ENCODE results near the gene LPIN2.

Gene LPIN2

GRCh38 chr18:2979871-2980790 is 32.8 kb downstream of the LPIN2 start:
- peak; percentile 40 for DNase-seq

GRCh38 chr18:2979129-2979528 is 33.8 kb downstream of the LPIN2 start:
- DNase-seq = no peak

- no peak for DNase-seq
These were observed 34.3 kb downstream of the LPIN2 start for GRCh38 chr18:2978661-2979106.

GRCh38 chr18:2978208-2978607 is 34.7 kb downstream of the LPIN2 start:
- DNase-seq = no peak

- no peak for DNase-seq
These were observed 36.5 kb downstream of the LPIN2 start for GRCh38 chr18:2976218-2977132.

- DNase-seq = no peak
These were observed 38.2 kb downstream of the LPIN2 start for GRCh38 chr18:2974731-2975130.

GRCh38 chr18:2971741-2972552 is 41.0 kb downstream of the LPIN2 start:
- DNase-seq = peak; percentile 61

- peak; percentile 89 for DNase-seq
These were observed 41.9 kb downstream of the LPIN2 start for GRCh38 chr18:2970772-2971659.

- no peak for DNase-seq
These were observed 42.6 kb downstream of the LPIN2 start for GRCh38 chr18:2970344-2970743.

- peak; percentile 41 for DNase-seq
These were observed 43.2 kb downstream of the LPIN2 start for GRCh38 chr18:2969695-2970094.

- DNase-seq = no peak
These were observed 44.3 kb downstream of the LPIN2 start for GRCh38 chr18:2968606-2969005.

- no peak for DNase-seq
These were observed 45.1 kb downstream of the LPIN2 start for GRCh38 chr18:2967820-2968219.

GRCh38 chr18:2967357-2967756 is 45.6 kb downstream of the LPIN2 start:
- DNase-seq = no peak

- no peak for DNase-seq
These were observed 46.4 kb downstream of the LPIN2 start for GRCh38 chr18:2966560-2966959.

- no peak for DNase-seq
These were observed 47.1 kb downstream of the LPIN2 start for GRCh38 chr18:2965797-2966196.

- DNase-seq = no peak
These were observed 48.5 kb downstream of the LPIN2 start for GRCh38 chr18:2964361-2965010.
